HTR-8/SVneo (cell line): ENCODE results near the gene SGK1.
"Not testable (repeated sequence)": the region's sequence is repeated elsewhere in the genome, so short reads cannot be mapped to it uniquely, and the experiment has no call there.

Source experiments
- DNase-seq: peaks from one replicate; pipeline ENCODE4 v3.0.0; 2011; ENCODE audit warnings: low spot score, mixed read lengths; ENCODE audit not compliant: insufficient read length
- FAIRE-seq: peaks from 2 replicates; lab custom pipeline; 2011; peaks lifted over from hg19 to GRCh38; lab: Jason Lieb, UNC

SGK1 gene

GRCh38 chr6:134261766-134262165 is 56.1 kb downstream of the SGK1 start:
- DNase-seq, result no peak
- FAIRE-seq, result no peak

- FAIRE-seq (no peak), DNase-seq (no peak)
Observed at GRCh38 chr6:134258849-134259306, 59.0 kb downstream of the SGK1 start.

DNA sequence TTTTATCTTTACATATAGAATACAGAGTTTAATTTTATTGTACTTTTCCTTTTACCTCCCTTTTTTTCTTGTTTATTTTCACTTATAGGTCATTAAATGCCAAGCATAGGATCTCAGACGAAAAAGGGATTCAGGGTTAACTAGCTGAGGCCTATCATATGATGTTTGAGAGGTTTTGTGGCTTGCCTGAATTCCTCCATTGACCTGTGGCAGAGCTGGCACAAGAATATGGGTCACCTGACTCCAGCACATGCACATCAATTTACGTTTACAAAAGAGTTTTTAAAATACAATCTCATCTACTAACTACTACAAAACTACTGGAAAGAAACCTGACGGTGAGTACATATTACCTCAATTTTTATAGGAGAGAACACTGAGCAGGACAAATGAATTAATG is 60.4 kb downstream of the SGK1 start:
- DNase-seq (no peak), FAIRE-seq (no peak)

DNA sequence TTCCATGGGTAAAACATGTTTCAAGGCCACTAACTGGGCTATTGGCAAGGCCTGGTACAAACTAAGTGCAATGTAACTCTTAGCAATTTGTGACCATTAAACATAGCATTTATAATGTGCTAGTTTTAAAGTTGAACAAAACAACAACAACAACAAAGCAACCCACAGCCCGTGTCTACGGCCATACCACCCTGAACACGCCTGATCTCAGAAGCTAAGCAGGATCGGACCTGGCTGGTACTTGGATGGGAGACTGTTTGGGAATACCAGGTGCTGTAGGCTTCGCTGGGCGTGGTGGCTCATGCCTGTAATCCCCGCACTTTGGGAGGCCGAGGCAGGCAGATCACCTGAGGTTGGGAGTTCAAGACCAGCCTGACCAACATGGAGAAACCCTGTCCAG is 61.0 kb downstream of the SGK1 start:
- FAIRE-seq, result no peak
- no peak for DNase-seq

- not testable (repeated sequence) for DNase-seq, FAIRE-seq
Observed at GRCh38 chr6:134255280-134255679, 62.6 kb downstream of the SGK1 start.

- FAIRE-seq (peak; percentile 31), DNase-seq (no peak)
Observed at GRCh38 chr6:134254118-134254517, 63.8 kb downstream of the SGK1 start.

GRCh38 chr6:134253681-134254080 is 64.2 kb downstream of the SGK1 start:
- no peak for DNase-seq
- FAIRE-seq, result no peak

GRCh38 chr6:134251320-134251719 is 66.6 kb downstream of the SGK1 start:
- FAIRE-seq, result no peak
- no peak for DNase-seq

DNA sequence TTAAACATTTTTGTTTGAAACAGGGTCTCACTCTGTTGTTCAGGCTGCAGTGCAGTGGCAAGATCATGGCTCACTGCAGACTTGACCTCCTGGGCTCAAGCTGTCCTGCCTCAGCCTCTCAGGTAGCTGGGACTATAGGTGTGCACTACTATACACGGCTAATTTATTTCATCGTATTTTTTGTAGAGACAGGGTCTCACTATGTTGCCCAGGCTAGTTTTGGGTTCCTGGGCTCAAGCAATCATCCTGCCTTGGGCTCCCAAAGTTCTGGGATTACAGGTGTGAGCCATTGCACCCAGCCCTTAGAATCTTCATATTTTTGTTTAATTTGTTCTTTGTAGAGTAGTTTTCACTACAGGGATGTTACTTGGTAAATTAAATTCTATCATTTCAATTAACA is 67.1 kb downstream of the SGK1 start:
- no peak for DNase-seq
- no peak for FAIRE-seq

- no peak for FAIRE-seq
- no peak for DNase-seq
Observed at GRCh38 chr6:134249759-134250602, 67.9 kb downstream of the SGK1 start.

DNA sequence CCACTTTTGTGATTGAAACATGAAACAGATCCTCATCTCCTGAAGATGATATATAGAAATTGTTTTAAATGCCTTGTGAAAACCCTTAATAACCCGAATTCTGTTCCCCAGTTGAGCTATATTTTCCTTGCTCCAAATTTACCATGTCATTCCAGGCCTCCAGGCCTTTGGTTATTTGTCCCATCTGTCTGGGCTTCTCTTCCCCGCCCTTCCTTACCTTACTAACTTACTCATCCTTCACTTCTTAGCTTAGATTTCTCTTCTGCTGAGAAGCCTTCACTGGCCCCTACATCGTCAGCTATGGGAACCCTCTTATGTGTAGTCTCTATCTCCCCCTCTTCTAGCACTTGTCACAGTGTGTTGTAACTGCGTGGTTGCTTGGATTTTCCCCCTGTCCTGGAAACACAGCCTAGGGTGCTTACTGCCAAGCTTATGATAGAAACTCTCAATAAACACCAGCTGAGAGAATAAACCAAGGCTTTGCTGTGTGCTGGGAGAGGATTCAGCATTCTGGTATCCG is 68.6 kb downstream of the SGK1 start:
- DNase-seq (no peak), FAIRE-seq (no peak)

- no peak for FAIRE-seq
- DNase-seq, result no peak
Observed at GRCh38 chr6:134247844-134248580, 69.9 kb downstream of the SGK1 start.

GRCh38 chr6:134247231-134247833 is 70.6 kb downstream of the SGK1 start:
- DNase-seq, result no peak
- no peak for FAIRE-seq

GRCh38 chr6:134245706-134246105 is 72.2 kb downstream of the SGK1 start:
- FAIRE-seq (no peak), DNase-seq (no peak)

DNA sequence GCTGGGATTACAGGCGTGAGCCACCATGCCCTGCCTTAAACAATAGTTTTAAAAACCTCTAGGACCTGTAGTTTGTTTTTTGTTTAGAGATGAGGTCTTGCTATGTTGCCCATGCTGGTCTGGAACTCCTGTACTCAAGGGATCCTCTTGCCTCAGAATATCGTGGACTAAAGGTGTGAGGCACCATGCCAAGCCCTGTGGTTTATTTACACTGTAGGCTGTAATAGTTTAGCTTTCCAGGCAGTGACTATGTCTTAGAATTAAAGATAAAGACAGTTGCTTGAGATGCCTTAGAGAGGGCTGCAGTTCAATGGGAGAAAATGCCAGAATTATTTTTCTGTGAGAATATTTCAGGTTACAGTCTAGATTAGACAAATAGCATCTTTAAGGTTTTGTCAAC is 72.9 kb downstream of the SGK1 start:
- DNase-seq (no peak), FAIRE-seq (no peak)

GRCh38 chr6:134240665-134241431 is 77.1 kb downstream of the SGK1 start:
- no peak for DNase-seq

GRCh38 chr6:134238960-134239795 is 78.7 kb downstream of the SGK1 start:
- DNase-seq (no peak), FAIRE-seq (no peak)

More at GRCh38 chr6:134240665-134241431, 77.1 kb downstream of the SGK1 start:
- no peak for FAIRE-seq

- FAIRE-seq, result no peak
- no peak for DNase-seq
Observed at GRCh38 chr6:134238006-134238405, 79.9 kb downstream of the SGK1 start.
